Tibial nerve (tissue), 4 donors: ENCODE results near the gene MRAP. TPM values are rescaled to one million over a fixed set of nuclear protein-coding genes. Genes with fewer than 3 reads are reported as not detected.

Experiments
- DNase-seq, 2 donors: peaks; one replicate each; pipeline ENCODE4 v3.0.0-alpha.2; 2019; ENCODE audit warnings: low spot score in 2 of 2
- H3K27ac ChIP-seq, 4 donors: fragments of 200-600 bp; sonication (generic) in 3 of 4; one replicate each; pipeline ENCODE4 v1.5.1; 2017 to 2019; ENCODE audit warnings: mild to moderate bottlenecking in 1 of 4
- H3K27me3 ChIP-seq, 2 donors: fragments of 200-600 bp; sonication (generic) in 1 of 2; one replicate each; pipeline versions ENCODE4 v1.5.1 to v1.6.0; 2017 to 2019
- H3K36me3 ChIP-seq, 3 donors: fragments of 200-600 bp; sonication (generic); one replicate each; pipeline ENCODE4 v1.5.1; 2018 to 2019
- H3K4me1 ChIP-seq, 4 donors: fragments of 200-600 bp; sonication (generic) in 3 of 4; one replicate each; pipeline ENCODE4 v1.5.1; 2017 to 2019
- H3K4me3 ChIP-seq, 4 donors: fragments of 200-600 bp; sonication (generic) in 3 of 4; one replicate each; pipeline ENCODE4 v1.5.1; 2017 to 2019; ENCODE audit warnings: mild to moderate bottlenecking in 1 of 4, moderate library complexity in 1 of 4
- H3K9me3 ChIP-seq, 4 donors: fragments of 200-600 bp; sonication (generic) in 3 of 4; one replicate each; pipeline ENCODE4 v1.5.1; 2017 to 2019
- CTCF ChIP-seq, 5 experiments: fragments of 200-600 bp in 3 of 5; fragments of 450-650 bp in 2 of 5; sonication (generic) in 3 of 5; IDR thresholded peaks; one replicate each; pipeline ENCODE4 v1.5.1; 2016 to 2019; ENCODE audit warnings: antibody characterized with exemption in 5 of 5, mild to moderate bottlenecking in 3 of 5, moderate library complexity in 2 of 5
- EP300 ChIP-seq, 2 donors: sonication (generic); formaldehyde crosslinking; IDR thresholded peaks; one replicate each; pipeline ENCODE4 v1.6.1; 2017; ENCODE audit warnings: antibody characterized with exemption in 2 of 2, mild to moderate bottlenecking in 1 of 2
- POLR2A ChIP-seq, 2 donors: fragments of 450-650 bp; IDR thresholded peaks; one replicate each; pipeline ENCODE4 v1.6.1; 2017; ENCODE audit warnings: antibody characterized with exemption in 2 of 2, mild to moderate bottlenecking in 2 of 2, moderate library complexity in 2 of 2
- WGBS, 2 donors: methylation state at CpG; one replicate each; pipeline ENCODE4 v1.1.5; 2018; 5-methylcytosine and 5-hydroxymethylcytosine counted together
- total RNA-seq, 4 donors: library from RNA; depleted of rRNA; stranded (reverse); fragments of >200 nt; gene quantifications; one replicate each; pipeline ENCODE4 v1.1.0, GENCODE V29; 2016

The MRAP gene
- total RNA-seq, 4 donors from 2014 or later = 1.6 to 14.4 (median 4.8) TPM

- H3K27me3 ChIP-seq = no peaks in the 10 kb centered on the region
- WGBS, 2 donors = 90 to 94% methylated on average over 6 of the region's 6 CpGs
- peaks cover 0 to 5% (median 0%) of the 10 kb centered on the region in 3 donors for H3K36me3 ChIP-seq
- no peak for TF ChIP-seq EP300 (IDR thresholded peaks at IDR 0.05)
- no peak for TF ChIP-seq CTCF (IDR thresholded peaks at IDR 0.05)
- no peak for TF ChIP-seq POLR2A (IDR thresholded peaks at IDR 0.05)
- no peaks in the 10 kb centered on the region for H3K4me1 ChIP-seq
- H3K27ac ChIP-seq = no peak overlapping the region
- H3K9me3 ChIP-seq = no peaks in the 10 kb centered on the region
- H3K4me3 ChIP-seq = no peak overlapping the region
- no peak for DNase-seq
Observed at GRCh38 chr21:32299695-32300094, 1.0 kb downstream of the MRAP start.

GRCh38 chr21:32300117-32300681 is 1.5 kb downstream of the MRAP start:
- no peak for DNase-seq
- Histone ChIP-seq H3K36me3 (peaks cover 0 to 5% (median 0%) of the 10 kb centered on the region in 3 donors), H3K27me3 (no peaks in the 10 kb centered on the region), H3K27ac (no peak overlapping the region), H3K9me3 (no peaks in the 10 kb centered on the region), H3K4me3 (no peak overlapping the region), H3K4me1 (no peaks in the 10 kb centered on the region)
- 91 to 96% methylated on average over 41 of the region's 41 CpGs for WGBS, 2 donors
- TF ChIP-seq POLR2A (IDR thresholded peaks at IDR 0.05) = no peak
- no peak for TF ChIP-seq CTCF (IDR thresholded peaks at IDR 0.05)
- TF ChIP-seq EP300 (IDR thresholded peaks at IDR 0.05) = no peak

- DNase-seq = no peak
- peaks cover 0 to 5% (median 0%) of the 10 kb centered on the region in 3 donors for H3K36me3 ChIP-seq
- H3K27ac ChIP-seq = no peak overlapping the region
- H3K4me3 ChIP-seq = no peak overlapping the region
- H3K9me3 ChIP-seq = no peaks in the 10 kb centered on the region
- TF ChIP-seq POLR2A (IDR thresholded peaks at IDR 0.05) (no peak), CTCF (IDR thresholded peaks at IDR 0.05) (no peak), EP300 (IDR thresholded peaks at IDR 0.05) (no peak)
- H3K4me1 ChIP-seq = peaks cover 0 to 14% (median 0%) of the 10 kb centered on the region in 4 donors
- 85 to 86% methylated on average over 2 of the region's 2 CpGs for WGBS, 2 donors
- no peaks in the 10 kb centered on the region for H3K27me3 ChIP-seq
Observed at GRCh38 chr21:32301596-32301995, 2.9 kb downstream of the MRAP start.

GRCh38 chr21:32302560-32302959 is 3.9 kb downstream of the MRAP start:
- no peak for TF ChIP-seq CTCF (IDR thresholded peaks at IDR 0.05)
- no peak for TF ChIP-seq POLR2A (IDR thresholded peaks at IDR 0.05)
- no peak for TF ChIP-seq EP300 (IDR thresholded peaks at IDR 0.05)
- peaks cover 0 to 6% (median 0%) of the 10 kb centered on the region in 3 donors for H3K36me3 ChIP-seq
- no peak overlapping the region for H3K27ac ChIP-seq
- H3K4me1 ChIP-seq = peaks cover 0 to 15% (median 0%) of the 10 kb centered on the region in 4 donors
- WGBS, 2 donors = 91 to 95% methylated on average over 6 of the region's 6 CpGs
- H3K27me3 ChIP-seq = no peaks in the 10 kb centered on the region
- no peak for DNase-seq
- H3K9me3 ChIP-seq = no peaks in the 10 kb centered on the region
- H3K4me3 ChIP-seq = no peak overlapping the region

- no peak overlapping the region for H3K4me3 ChIP-seq
- peaks cover 0 to 14% (median 0%) of the 10 kb centered on the region in 3 donors for H3K36me3 ChIP-seq
- H3K4me1 ChIP-seq = peaks cover 0 to 15% (median 0%) of the 10 kb centered on the region in 4 donors
- no peak for TF ChIP-seq CTCF (IDR thresholded peaks at IDR 0.05)
- TF ChIP-seq EP300 (IDR thresholded peaks at IDR 0.05) = no peak
- TF ChIP-seq POLR2A (IDR thresholded peaks at IDR 0.05) = no peak
- H3K9me3 ChIP-seq = no peaks in the 10 kb centered on the region
- WGBS, 2 donors = 96 to 100% methylated on average over 1 of the region's 1 CpG
- no peak overlapping the region for H3K27ac ChIP-seq
- no peaks in the 10 kb centered on the region for H3K27me3 ChIP-seq
- DNase-seq = no peak
Observed at GRCh38 chr21:32303385-32303784, 4.7 kb downstream of the MRAP start.
